ENCODE data around the gene TRPM4. TPM values are rescaled to one million over a fixed set of nuclear protein-coding genes. Genes with fewer than 3 reads are reported as not detected.

Gene TRPM4
- total and polyA plus RNA-seq, 10 of the 15 experiments (the other 5 are each of a cell fraction or from before 2014, with no cell fraction given), result 0.10 to 0.64 (median 0.15) TPM; not detected in 7

GRCh38 chr19:49196527-49197240 is 39.1 kb downstream of the TRPM4 start:
- ChIA-PET CTCF (interaction anchor here (0.9 to 3.9 kb wide), 5 partner anchors 9 to 1002 kb away, joined by 3 to 56 read pairs (median 5); no protein-coding TSS in a partner anchor), RAD21 (ENCODE audit: unreplicated experiment) (interaction anchor here (1.2 kb wide), 1 partner anchor 50 kb away, joined by 3 read pairs; no protein-coding TSS in a partner anchor), SMC1A (ENCODE audit: uncharacterized antibody, unreplicated experiment) (no interaction called here), POLR2A (no interaction called here)
- intact Hi-C loops (cut with micrococcal nuclease; ENCODE audit: unreplicated experiment), result no loop called here
- FAIRE-seq (no peak), ATAC-seq (no peak), DNase-seq (ENCODE audit: low read depth, low spot score) (no peak)
- no peak overlapping the region for H3K27ac ChIP-seq (ENCODE audit: control insufficient read depth, insufficient read depth)
- H3K4me2 ChIP-seq (ENCODE audit: control insufficient read depth, insufficient read depth), result no peak overlapping the region
- no peaks in the 10 kb centered on the region for H3K79me2 ChIP-seq (ENCODE audit: control insufficient read depth, insufficient read depth, low read length)
- no peaks in the 10 kb centered on the region for H3K36me3 ChIP-seq (ENCODE audit: control insufficient read depth in 2 of 2, insufficient read depth in 2 of 2, low read length in 1 of 2)
- H3K4me3 ChIP-seq, result no peak overlapping the region
- H3K4me1 ChIP-seq (ENCODE audit: control insufficient read depth, insufficient read depth, low read length), result no peaks in the 10 kb centered on the region
- in situ Hi-C loops (cut with MboI), result no loop called here
- no peak overlapping the region for H3K9ac ChIP-seq (ENCODE audit: control insufficient read depth, insufficient read depth, low read length)
- no peaks in the 10 kb centered on the region for H3K9me3 ChIP-seq (replicated peaks; ENCODE audit: control insufficient read depth, insufficient read depth, low read length)
- no peak overlapping the region for H2AFZ ChIP-seq (ENCODE audit: control insufficient read depth, low read depth, low read length)
- no peaks in the 10 kb centered on the region for H4K20me1 ChIP-seq (ENCODE audit: control insufficient read depth, insufficient read depth)
- TF ChIP-seq IKZF1 (conservative IDR thresholded peaks at IDR 0.05) (no peak), CBX5 (IDR thresholded peaks at IDR 0.05; ENCODE audit: low read depth) (no peak), SREBF2 (IDR thresholded peaks at IDR 0.05; ENCODE audit: low read length) (no peak), IRF3 (IDR thresholded peaks at IDR 0.05) (no peak), EED (IDR thresholded peaks at IDR 0.05; ENCODE audit: low read depth) (no peak), MYC (IDR thresholded peaks at IDR 0.05; ENCODE audit: insufficient read depth, insufficient read length, insufficient replicate concordance, low read length, severe bottlenecking) (no peak), RELB (IDR thresholded peaks at IDR 0.05; ENCODE audit: low read depth) (no peak), YBX1 (IDR thresholded peaks at IDR 0.05) (no peak), STAT3 (IDR thresholded peaks at IDR 0.05; ENCODE audit: low read depth, low read length) (no peak)
- TF ChIP-seq, protein P1, sequence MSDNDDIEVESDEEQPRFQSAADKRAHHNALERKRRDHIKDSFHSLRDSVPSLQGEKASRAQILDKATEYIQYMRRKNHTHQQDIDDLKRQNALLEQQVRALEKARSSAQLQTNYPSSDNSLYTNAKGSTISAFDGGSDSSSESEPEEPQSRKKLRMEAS (IDR thresholded peaks at IDR 0.05; ENCODE audit: low read depth, low read length), result no peak
- WGBS (ENCODE audit: insufficient coverage, insufficient replicate concordance, low lambda C conversion rate, missing lambda C conversion rate), result 69% methylated on average over 32 of the region's 40 CpGs
- no peaks in the 10 kb centered on the region for H3K27me3 ChIP-seq (replicated peaks in 1 of 2; ENCODE audit: control insufficient read depth in 2 of 2, insufficient read depth in 2 of 2, low read length in 1 of 2)
- BruUV-seq (replicated peaks), result no TSS peak
